Neural cell (in vitro differentiated cells): ENCODE measurements around the gene MAPT. TPM values are rescaled to one million over a fixed set of nuclear protein-coding genes. Genes with fewer than 3 reads are reported as not detected.
"Not testable (repeated sequence)": the region's sequence is repeated elsewhere in the genome, so short reads cannot be mapped to it uniquely, and the experiment has no call there.

ENCODE experiments used
- H2AFZ ChIP-seq: fragments of 200-600, 300-800 bp; sonication (generic), shearing (Covaris generic); 2 replicates; pipeline ENCODE4 v1.6.0; 2014; ENCODE audit warnings: low read depth, mild to moderate bottlenecking, antibody characterized with exemption, low read length, moderate library complexity
- H3F3A ChIP-seq: fragments of 200-600 bp; shearing (Covaris generic); 2 replicates; pipeline ENCODE4 v1.6.1; 2016; ENCODE audit warnings: mild to moderate bottlenecking, moderate library complexity, mixed read lengths, antibody characterized with exemption, low read length; ENCODE audit not compliant: insufficient read depth, poor library complexity, severe bottlenecking
- H3K27ac ChIP-seq: fragments of 200-600, 300-800 bp; sonication (generic), shearing (Covaris generic); 2 replicates; pipeline ENCODE4 v1.5.1; 2014; ENCODE audit warnings: mild to moderate bottlenecking, low read length, moderate library complexity
- H3K27me3 ChIP-seq: fragments of 300-800, 200-600 bp; sonication (generic), shearing (Covaris generic); 2 replicates; pipeline ENCODE4 v1.6.0; 2014; ENCODE audit warnings: mild to moderate bottlenecking, low read depth, low read length, moderate library complexity; ENCODE audit not compliant: insufficient read depth
- H3K36me3 ChIP-seq: fragments of 300-800, 200-600 bp; sonication (generic), shearing (Covaris generic); 2 replicates; pipeline ENCODE4 v1.5.1; 2014; ENCODE audit warnings: mild to moderate bottlenecking, antibody characterized with exemption, low read length, moderate library complexity; ENCODE audit not compliant: insufficient read depth
- H3K4me2 ChIP-seq: fragments of 300-800, 200-600 bp; sonication (generic), shearing (Covaris generic); 2 replicates; pipeline ENCODE4 v1.6.0; 2014; ENCODE audit warnings: mild to moderate bottlenecking, low read length
- H3K4me3 ChIP-seq: fragments of 300-800, 200-600 bp; sonication (generic), shearing (Covaris generic); 2 replicates; pipeline ENCODE4 v1.5.1; 2014; ENCODE audit warnings: mild to moderate bottlenecking, low read length, moderate library complexity
- H3K79me2 ChIP-seq: fragments of 200-600 bp; shearing (Covaris generic); replicated peaks from 2 replicates; pipeline ENCODE4 v1.6.0; 2014; ENCODE audit warnings: mild to moderate bottlenecking, low read length, moderate library complexity; ENCODE audit not compliant: insufficient read depth
- H3K9ac ChIP-seq: fragments of 300-800, 200-600 bp; sonication (generic), shearing (Covaris generic); 2 replicates; pipeline ENCODE4 v1.6.1; 2016; ENCODE audit warnings: mild to moderate bottlenecking, low read length, mixed read lengths
- H3K9me2 ChIP-seq: fragments of 200-600 bp; shearing (Covaris generic); 2 replicates; pipeline ENCODE4 v1.6.1; 2016; ENCODE audit warnings: mild to moderate bottlenecking, low read length, mixed read lengths; ENCODE audit not compliant: insufficient read depth
- H3K9me3 ChIP-seq: fragments of 200-600, 300-800 bp; sonication (generic), shearing (Covaris generic); 2 replicates; pipeline ENCODE4 v1.6.1; 2016; ENCODE audit warnings: mild to moderate bottlenecking, mixed run types, low read length, moderate library complexity, mixed read lengths
- H4K20me1 ChIP-seq: fragments of 200-600 bp; shearing (Covaris generic); 2 replicates; pipeline ENCODE4 v1.6.1; 2016; ENCODE audit warnings: mild to moderate bottlenecking, mixed run types; ENCODE audit not compliant: insufficient read depth
- EP300 ChIP-seq: fragments of 450-650 bp; conservative IDR thresholded peaks from 2 replicates; pipeline ENCODE4 v1.6.1; 2014; ENCODE audit warnings: antibody characterized with exemption, mild to moderate bottlenecking, moderate library complexity; ENCODE audit not compliant: poor library complexity, severe bottlenecking
- EZH2 ChIP-seq: fragments of 200-600, 300-800 bp; shearing (Covaris generic), sonication (generic); IDR thresholded peaks from 2 replicates; pipeline ENCODE4 v1.6.1; 2014; ENCODE audit warnings: antibody characterized with exemption, low read length, borderline replicate concordance, mild to moderate bottlenecking; ENCODE audit not compliant: insufficient read depth, poor library complexity, severe bottlenecking
- MXI1 ChIP-seq: fragments of 450-650 bp; conservative IDR thresholded peaks from 2 replicates; pipeline ENCODE4 v1.6.1; 2014; ENCODE audit warnings: antibody characterized with exemption, mild to moderate bottlenecking; ENCODE audit not compliant: poor library complexity, severe bottlenecking
- POLR2AphosphoS5 ChIP-seq: IDR thresholded peaks from 2 replicates; pipeline ENCODE4 v1.6.1; 2012
- RAD21 ChIP-seq: fragments of 450-650 bp; conservative IDR thresholded peaks from 2 replicates; pipeline ENCODE4 v1.6.1; 2014; ENCODE audit warnings: antibody characterized with exemption, mild to moderate bottlenecking, moderate library complexity
- REST ChIP-seq: IDR thresholded peaks from 2 replicates; pipeline ENCODE4 v1.6.1; 2012; ENCODE audit warnings: borderline replicate concordance
- SMC3 ChIP-seq: fragments of 450-650 bp; conservative IDR thresholded peaks from 2 replicates; pipeline ENCODE4 v1.6.1; 2014; ENCODE audit warnings: antibody characterized with exemption, mild to moderate bottlenecking, moderate library complexity; ENCODE audit not compliant: poor library complexity
- TAF1 ChIP-seq: IDR thresholded peaks from 2 replicates; pipeline ENCODE4 v1.6.1; 2012; ENCODE audit warnings: low read depth
- polyA plus RNA-seq: library from polyadenylated mRNA; depleted of rRNA; stranded (reverse); fragments of >200 nt; gene quantifications from 2 replicates; pipeline ENCODE4 v1.2.3, GENCODE V29; 2014
- TF ChIP-seq, protein P1 (sequence below): fragments of 450-650 bp; IDR thresholded peaks from 2 replicates; pipeline ENCODE4 v1.5.1; 2014; ENCODE audit warnings: antibody characterized with exemption, mild to moderate bottlenecking, moderate library complexity; ENCODE audit not compliant: poor library complexity, severe bottlenecking

Gene MAPT
- polyA plus RNA-seq, 1 donor from 2014 or later: 94.5 TPM

- Histone ChIP-seq H3K79me2 (no peaks in the 10 kb centered on the region), H4K20me1 (peaks cover 22% of the 10 kb centered on the region), H3K36me3 (no peaks in the 10 kb centered on the region), H2AFZ (no peak overlapping the region), H3K9me3 (no peaks in the 10 kb centered on the region), H3K9me2 (no peaks in the 10 kb centered on the region), H3K9ac (no peak overlapping the region), H3K27ac (no peak overlapping the region), H3K4me3 (no peak overlapping the region), H3K27me3 (no peaks in the 10 kb centered on the region), H3F3A (no peaks in the 10 kb centered on the region), H3K4me2 (no peak overlapping the region)
- TF ChIP-seq RAD21: no peak
- TF ChIP-seq, protein P1, sequence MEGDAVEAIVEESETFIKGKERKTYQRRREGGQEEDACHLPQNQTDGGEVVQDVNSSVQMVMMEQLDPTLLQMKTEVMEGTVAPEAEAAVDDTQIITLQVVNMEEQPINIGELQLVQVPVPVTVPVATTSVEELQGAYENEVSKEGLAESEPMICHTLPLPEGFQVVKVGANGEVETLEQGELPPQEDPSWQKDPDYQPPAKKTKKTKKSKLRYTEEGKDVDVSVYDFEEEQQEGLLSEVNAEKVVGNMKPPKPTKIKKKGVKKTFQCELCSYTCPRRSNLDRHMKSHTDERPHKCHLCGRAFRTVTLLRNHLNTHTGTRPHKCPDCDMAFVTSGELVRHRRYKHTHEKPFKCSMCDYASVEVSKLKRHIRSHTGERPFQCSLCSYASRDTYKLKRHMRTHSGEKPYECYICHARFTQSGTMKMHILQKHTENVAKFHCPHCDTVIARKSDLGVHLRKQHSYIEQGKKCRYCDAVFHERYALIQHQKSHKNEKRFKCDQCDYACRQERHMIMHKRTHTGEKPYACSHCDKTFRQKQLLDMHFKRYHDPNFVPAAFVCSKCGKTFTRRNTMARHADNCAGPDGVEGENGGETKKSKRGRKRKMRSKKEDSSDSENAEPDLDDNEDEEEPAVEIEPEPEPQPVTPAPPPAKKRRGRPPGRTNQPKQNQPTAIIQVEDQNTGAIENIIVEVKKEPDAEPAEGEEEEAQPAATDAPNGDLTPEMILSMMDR: no peak
- no peak for TF ChIP-seq TAF1
- no peak for TF ChIP-seq MXI1
- TF ChIP-seq EZH2: no peak
Observed at GRCh38 chr17:45956090-45956489, 61.7 kb downstream of the MAPT start.

DNA sequence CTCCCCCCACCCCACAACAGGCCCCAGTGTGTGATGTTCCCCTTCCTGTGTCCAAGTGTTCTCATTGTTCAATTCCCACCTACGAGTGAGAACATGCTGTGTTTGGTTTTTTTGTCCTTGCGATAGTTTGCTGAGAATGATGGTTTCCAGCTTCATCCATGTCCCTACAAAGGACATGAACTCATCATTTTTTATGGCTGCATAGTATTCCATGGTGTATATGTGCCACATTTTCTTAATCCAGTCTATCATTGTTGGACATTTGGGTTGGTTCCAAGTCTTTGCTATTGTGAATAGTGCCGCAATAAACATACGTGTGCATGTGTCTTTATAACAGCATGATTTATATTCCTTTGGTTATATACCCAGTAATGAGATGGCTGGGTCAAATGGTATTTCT is 62.4 kb downstream of the MAPT start:
- not testable (repeated sequence) for H2AFZ ChIP-seq, H3K4me3 ChIP-seq, H3K27me3 ChIP-seq, H3K9me2 ChIP-seq, H3K9me3 ChIP-seq, H3K9ac ChIP-seq, H3K4me2 ChIP-seq, H3K36me3 ChIP-seq, H3K27ac ChIP-seq, H3K79me2 ChIP-seq, H3F3A ChIP-seq
- peaks cover 15% of the 10 kb centered on the region for H4K20me1 ChIP-seq

DNA sequence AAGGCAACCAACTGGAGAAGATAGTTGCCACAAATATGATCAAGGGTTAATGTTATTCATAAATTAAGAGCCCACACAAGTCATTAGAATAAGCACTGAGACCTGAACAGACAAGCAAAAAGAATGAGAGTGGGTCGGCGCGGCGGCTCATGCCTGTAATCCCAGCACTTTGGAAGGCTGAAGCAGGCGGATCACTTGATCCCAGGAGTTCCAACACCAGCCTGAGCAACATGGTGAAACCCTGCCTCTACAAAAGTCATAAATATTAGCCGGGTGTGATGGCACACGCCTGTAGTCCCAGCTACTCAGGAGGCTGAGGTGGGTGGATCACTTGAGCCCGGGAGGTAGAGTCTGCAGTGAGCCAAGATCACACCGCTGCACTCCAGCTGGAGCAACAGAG is 64.0 kb downstream of the MAPT start:
- no peaks in the 10 kb centered on the region for H3K36me3 ChIP-seq
- TF ChIP-seq, protein P1: no peak
- no peak for TF ChIP-seq TAF1
- TF ChIP-seq MXI1: no peak
- no peak for TF ChIP-seq EZH2
- TF ChIP-seq REST: no peak
- no peak for TF ChIP-seq SMC3
- no peak for TF ChIP-seq RAD21
- TF ChIP-seq POLR2AphosphoS5: no peak
- no peak for TF ChIP-seq EP300
- H3K79me2 ChIP-seq: no peaks in the 10 kb centered on the region
- no peaks in the 10 kb centered on the region for H3K27me3 ChIP-seq
- no peaks in the 10 kb centered on the region for H3K9me3 ChIP-seq
- no peak overlapping the region for H3K4me2 ChIP-seq
- no peaks in the 10 kb centered on the region for H3K9me2 ChIP-seq
- H3K4me3 ChIP-seq: no peak overlapping the region
- H3K9ac ChIP-seq: no peak overlapping the region
- no peaks in the 10 kb centered on the region for H3F3A ChIP-seq
- H3K27ac ChIP-seq: no peak overlapping the region
- H4K20me1 ChIP-seq: peaks cover 5% of the 10 kb centered on the region
- H2AFZ ChIP-seq: no peak overlapping the region
